ENCODE measurements around the gene MAPK6. TPM values are rescaled to one million over a fixed set of nuclear protein-coding genes. Genes with fewer than 3 reads are reported as not detected.

The MAPK6 gene
- polyA plus RNA-seq, 3 donors: 8.6 to 11.0 (median 10.2) TPM

DNA sequence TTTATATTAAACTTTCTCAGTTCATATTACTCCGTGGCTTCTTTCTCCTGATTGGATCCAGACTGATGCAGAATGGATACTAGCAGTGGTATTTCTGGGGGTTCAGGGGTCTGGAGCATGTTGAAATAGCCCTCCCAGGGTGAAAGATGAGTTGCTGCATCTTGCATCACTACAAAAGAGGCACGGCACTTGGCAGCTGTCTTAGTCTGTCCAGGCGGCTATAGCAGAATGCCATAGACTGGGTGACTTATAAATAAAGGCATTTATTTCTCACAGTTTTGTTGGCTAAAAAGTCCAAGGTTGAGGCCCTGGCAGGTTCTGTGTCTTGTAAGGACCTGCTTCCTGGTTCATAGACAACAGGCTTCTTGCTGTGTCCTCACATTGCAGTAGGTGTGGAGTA, 94.2 kb downstream of the MAPK6 start:
- Mint-ChIP-seq H3K4me1 (peaks cover 25% of the 10 kb centered on the region), H3K27ac (no peak overlapping the region)

GRCh38 chr15:52113708-52114107, 94.7 kb downstream of the MAPK6 start:
- no peak for DNase-seq
- H3K4me3 ChIP-seq (replicated peaks in 1 of 3; ENCODE audit: low read depth in 2 of 3, low read length in 3 of 3): no peak overlapping the region
- intact Hi-C loops (cut with micrococcal nuclease): no loop called here
- peaks cover 25% of the 10 kb centered on the region for H3K4me1 Mint-ChIP-seq
- H3K27me3 Mint-ChIP-seq (ENCODE audit: low read depth in 3 of 3): peaks cover 14 to 26% (median 22%) of the 10 kb centered on the region in 3 donors
- H3K9me3 Mint-ChIP-seq: peaks cover 0 to 6% (median 0%) of the 10 kb centered on the region in 7 donors
- no peaks in the 10 kb centered on the region for H3K9me3 ChIP-seq (replicated peaks in 1 of 2; ENCODE audit: control insufficient read depth in 1 of 2, insufficient read depth in 1 of 2, low read length in 2 of 2)
- H4K20me1 ChIP-seq (ENCODE audit: insufficient read depth, low read length): no peaks in the 10 kb centered on the region
- no peak overlapping the region for H2AFZ ChIP-seq (ENCODE audit: insufficient read depth, low read depth, low read length, poor library complexity, severe bottlenecking)
- H3K4me3 Mint-ChIP-seq: no peak overlapping the region
- H3K27ac Mint-ChIP-seq: no peak overlapping the region
- H3K4me2 ChIP-seq (replicated peaks; ENCODE audit: extremely low read depth, low read length, poor library complexity, severe bottlenecking): no peak overlapping the region
- H3K9ac ChIP-seq (ENCODE audit: insufficient read depth, low read length, poor library complexity, severe bottlenecking): no peak overlapping the region
- peaks cover 7 to 20% of the 10 kb centered on the region in 2 donors for H3K4me1 ChIP-seq (ENCODE audit: control insufficient read depth in 1 of 2, insufficient read depth in 2 of 2, low read length in 2 of 2)
- no peak overlapping the region for H3K27ac ChIP-seq (ENCODE audit: low read depth in 1 of 2, low read length in 2 of 2)
- no peaks in the 10 kb centered on the region for H3K79me2 ChIP-seq (ENCODE audit: insufficient read depth, low read length)
- H3K36me3 ChIP-seq (replicated peaks in 1 of 2; ENCODE audit: control insufficient read depth in 1 of 2, insufficient read depth in 2 of 2, low read length in 2 of 2): no peaks in the 10 kb centered on the region
- peaks cover 0 to 14% of the 10 kb centered on the region in 2 donors for H3K27me3 ChIP-seq (ENCODE audit: control insufficient read depth in 2 of 2, insufficient read depth in 2 of 2, low read length in 2 of 2)
- H3K36me3 Mint-ChIP-seq: no peaks in the 10 kb centered on the region
- TF ChIP-seq CTCF (IDR thresholded peaks at IDR 0.05): no peak

More for the DNA sequence above, 94.2 kb downstream of the MAPK6 start:
- H3K9me3 ChIP-seq (replicated peaks in 1 of 2; ENCODE audit: control insufficient read depth in 1 of 2, insufficient read depth in 1 of 2, low read length in 2 of 2): no peaks in the 10 kb centered on the region
- 33% methylated on average over 1 of the region's 3 CpGs for WGBS (ENCODE audit: insufficient coverage)
- TF ChIP-seq CTCF (IDR thresholded peaks at IDR 0.05): no peak
- no peak for DNase-seq
- peaks cover 14 to 26% (median 22%) of the 10 kb centered on the region in 3 donors for H3K27me3 Mint-ChIP-seq (ENCODE audit: low read depth in 3 of 3)
- H2AFZ ChIP-seq (ENCODE audit: insufficient read depth, low read depth, low read length, poor library complexity, severe bottlenecking): no peak overlapping the region
- no peak overlapping the region for H3K4me3 ChIP-seq (replicated peaks in 1 of 3; ENCODE audit: low read depth in 2 of 3, low read length in 3 of 3)
- intact Hi-C loops (cut with micrococcal nuclease): no loop called here
- no peak overlapping the region for H3K9ac ChIP-seq (ENCODE audit: insufficient read depth, low read length, poor library complexity, severe bottlenecking)
- peak overlapping the region in 1 of 2 donors; percentile 53 for H3K4me3 Mint-ChIP-seq
- peaks cover 7 to 20% of the 10 kb centered on the region in 2 donors for H3K4me1 ChIP-seq (ENCODE audit: control insufficient read depth in 1 of 2, insufficient read depth in 2 of 2, low read length in 2 of 2)
- H3K36me3 ChIP-seq (replicated peaks in 1 of 2; ENCODE audit: control insufficient read depth in 1 of 2, insufficient read depth in 2 of 2, low read length in 2 of 2): no peaks in the 10 kb centered on the region
- peaks cover 0 to 6% (median 0%) of the 10 kb centered on the region in 7 donors for H3K9me3 Mint-ChIP-seq
- no peaks in the 10 kb centered on the region for H3K36me3 Mint-ChIP-seq
- H3K79me2 ChIP-seq (ENCODE audit: insufficient read depth, low read length): no peaks in the 10 kb centered on the region
- H3K27me3 ChIP-seq (ENCODE audit: control insufficient read depth in 2 of 2, insufficient read depth in 2 of 2, low read length in 2 of 2): peaks cover 0 to 14% of the 10 kb centered on the region in 2 donors
- no peak overlapping the region for H3K4me2 ChIP-seq (replicated peaks; ENCODE audit: extremely low read depth, low read length, poor library complexity, severe bottlenecking)
- H3K27ac ChIP-seq (ENCODE audit: low read depth in 1 of 2, low read length in 2 of 2): no peak overlapping the region
- no peaks in the 10 kb centered on the region for H4K20me1 ChIP-seq (ENCODE audit: insufficient read depth, low read length)

All from CD14-positive monocyte (primary cell).